Caco-2 (cell line): ENCODE measurements around the gene MAP3K13. TPM values are rescaled to one million over a fixed set of nuclear protein-coding genes. Genes with fewer than 3 reads are reported as not detected.
"Not testable (repeated sequence)": the region's sequence is repeated elsewhere in the genome, so short reads cannot be mapped to it uniquely, and the experiment has no call there.

Experiments
- BruUV-seq: library from RNA; stranded (reverse); fragments of 400-500 nt; replicated peaks from 2 replicates; lab custom pipeline; 2021; lab: Mats Ljungman, UMichigan
- CTCF ChIA-PET: fragments of 300-600 bp; sonication (Branson Sonifier 250); formaldehyde crosslinking; loops from one replicate; lab custom pipeline; 2022; ENCODE audit warnings: antibody characterized with exemption; lab: Charles Lee
- POLR2A ChIA-PET: fragments of 300-600 bp; sonication (Branson Sonifier 250); formaldehyde crosslinking; loops from one replicate; lab custom pipeline; 2022; ENCODE audit warnings: antibody characterized with exemption; lab: Charles Lee
- DNase-seq, 2 experiments: peaks; one replicate each; pipeline versions ENCODE4 v3.0.0 to v3.0.0-alpha.2; 2020 to 2022
- H3K27me3 ChIP-seq: replicated peaks from 2 replicates; pipeline ENCODE4 v1.6.0; 2011; ENCODE audit warnings: low read length; ENCODE audit not compliant: control insufficient read depth, insufficient read depth
- H3K36me3 ChIP-seq: 2 replicates; pipeline ENCODE4 v1.5.1; 2011; ENCODE audit warnings: low read length; ENCODE audit not compliant: control insufficient read depth, insufficient read depth
- H3K4me1 ChIP-seq: fragments of 250-450 bp; sonication (Bioruptor Pico); 2 replicates; pipeline ENCODE4 v1.5.1; 2020; ENCODE audit warnings: mild to moderate bottlenecking
- H3K4me3 ChIP-seq: 2 replicates; pipeline ENCODE4 v1.5.1; 2011; ENCODE audit warnings: low read depth, mild to moderate bottlenecking, control low read depth, low read length
- H3K9me3 ChIP-seq: fragments of 250-450 bp; sonication (Bioruptor Pico); 2 replicates; pipeline ENCODE4 v1.5.1; 2020; ENCODE audit warnings: mild to moderate bottlenecking, moderate library complexity
- H3K27ac Mint-ChIP-seq: one replicate; pipeline ENCODE4 v1.8.0; 2022; ENCODE audit warnings: mixed read lengths; ENCODE audit not compliant: unreplicated experiment
- H3K27me3 Mint-ChIP-seq: one replicate; pipeline ENCODE4 v1.8.0; 2022; ENCODE audit warnings: mixed read lengths; ENCODE audit not compliant: insufficient read depth, unreplicated experiment
- H3K36me3 Mint-ChIP-seq: one replicate; pipeline ENCODE4 v1.8.0; 2022; ENCODE audit warnings: mild to moderate bottlenecking, mixed read lengths; ENCODE audit not compliant: insufficient read depth, unreplicated experiment
- H3K4me1 Mint-ChIP-seq: one replicate; pipeline ENCODE4 v1.8.0; 2022; ENCODE audit warnings: low read depth, mixed read lengths; ENCODE audit not compliant: unreplicated experiment
- H3K4me3 Mint-ChIP-seq: one replicate; pipeline ENCODE4 v1.8.0; 2022; ENCODE audit warnings: mild to moderate bottlenecking, moderate library complexity, mixed read lengths; ENCODE audit not compliant: unreplicated experiment
- H3K9me3 Mint-ChIP-seq: one replicate; pipeline ENCODE4 v1.8.0; 2022; ENCODE audit warnings: mixed read lengths; ENCODE audit not compliant: unreplicated experiment
- intact Hi-C: fragments of 100-400 bp; cut with micrococcal nuclease; formaldehyde crosslinking; loops from one replicate; pipeline ENCODE4 v1.10.0; 2022; ENCODE audit not compliant: unreplicated experiment
- total RNA-seq: library from RNA; stranded (reverse); gene quantifications from 2 replicates; pipeline ENCODE4 v1.2.3, GENCODE V29; 2022
- TF ChIP-seq, protein P1 (sequence below), 2 experiments: fragments of 200-600 bp in 1 of 2; IDR thresholded peaks; 1 replicate in 1 of 2; 2 replicates in 1 of 2; pipeline versions ENCODE4 v1.5.1 to v1.8.0; 2011 to 2022; ENCODE audit warnings: antibody characterized with exemption in 1 of 2, control low read depth in 1 of 2, inconsistent platforms in 1 of 2, low read depth in 1 of 2, low read length in 1 of 2, mild to moderate bottlenecking in 1 of 2, moderate library complexity in 1 of 2; ENCODE audit not compliant: insufficient read depth in 1 of 2, severe bottlenecking in 1 of 2, unreplicated experiment in 1 of 2

MAP3K13 gene
- total RNA-seq, 1 experiment from 2014 or later = 20.1 TPM

DNA sequence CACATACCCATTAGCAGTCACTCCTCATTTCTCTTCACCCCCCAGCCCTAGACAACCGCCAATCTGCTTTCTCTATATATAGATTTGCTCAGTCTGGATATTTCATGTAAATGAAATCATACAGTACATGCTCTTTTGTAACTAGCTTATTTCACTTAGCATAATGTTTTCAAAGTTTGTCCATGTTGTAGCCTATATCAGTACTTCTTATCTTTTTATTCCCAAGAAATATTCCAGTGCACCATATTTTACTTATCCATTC is 3.1 kb downstream of the MAP3K13 start:
- TF ChIP-seq, protein P1, sequence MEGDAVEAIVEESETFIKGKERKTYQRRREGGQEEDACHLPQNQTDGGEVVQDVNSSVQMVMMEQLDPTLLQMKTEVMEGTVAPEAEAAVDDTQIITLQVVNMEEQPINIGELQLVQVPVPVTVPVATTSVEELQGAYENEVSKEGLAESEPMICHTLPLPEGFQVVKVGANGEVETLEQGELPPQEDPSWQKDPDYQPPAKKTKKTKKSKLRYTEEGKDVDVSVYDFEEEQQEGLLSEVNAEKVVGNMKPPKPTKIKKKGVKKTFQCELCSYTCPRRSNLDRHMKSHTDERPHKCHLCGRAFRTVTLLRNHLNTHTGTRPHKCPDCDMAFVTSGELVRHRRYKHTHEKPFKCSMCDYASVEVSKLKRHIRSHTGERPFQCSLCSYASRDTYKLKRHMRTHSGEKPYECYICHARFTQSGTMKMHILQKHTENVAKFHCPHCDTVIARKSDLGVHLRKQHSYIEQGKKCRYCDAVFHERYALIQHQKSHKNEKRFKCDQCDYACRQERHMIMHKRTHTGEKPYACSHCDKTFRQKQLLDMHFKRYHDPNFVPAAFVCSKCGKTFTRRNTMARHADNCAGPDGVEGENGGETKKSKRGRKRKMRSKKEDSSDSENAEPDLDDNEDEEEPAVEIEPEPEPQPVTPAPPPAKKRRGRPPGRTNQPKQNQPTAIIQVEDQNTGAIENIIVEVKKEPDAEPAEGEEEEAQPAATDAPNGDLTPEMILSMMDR (IDR thresholded peaks at IDR 0.05; ENCODE audit: insufficient read depth in 1 of 2, low read depth in 1 of 2, low read length in 1 of 2, severe bottlenecking in 1 of 2, unreplicated experiment in 1 of 2) = no peak
- H3K9me3 ChIP-seq = no peaks in the 10 kb centered on the region
- BruUV-seq = no TSS peak
- no peak overlapping the region for H3K4me3 ChIP-seq
- Mint-ChIP-seq H3K4me3 (no peak overlapping the region), H3K36me3 (peaks cover 8% of the 10 kb centered on the region), H3K27ac (no peak overlapping the region), H3K4me1 (peaks cover 40% of the 10 kb centered on the region), H3K9me3 (no peaks in the 10 kb centered on the region), H3K27me3 (no peaks in the 10 kb centered on the region)
- H3K4me1 ChIP-seq = peaks cover 6% of the 10 kb centered on the region
- no peaks in the 10 kb centered on the region for H3K36me3 ChIP-seq
- POLR2A ChIA-PET = no interaction called here
- no peaks in the 10 kb centered on the region for H3K27me3 ChIP-seq
- no peak for DNase-seq
- intact Hi-C loops = no loop called here
- CTCF ChIA-PET = no interaction called here

DNA sequence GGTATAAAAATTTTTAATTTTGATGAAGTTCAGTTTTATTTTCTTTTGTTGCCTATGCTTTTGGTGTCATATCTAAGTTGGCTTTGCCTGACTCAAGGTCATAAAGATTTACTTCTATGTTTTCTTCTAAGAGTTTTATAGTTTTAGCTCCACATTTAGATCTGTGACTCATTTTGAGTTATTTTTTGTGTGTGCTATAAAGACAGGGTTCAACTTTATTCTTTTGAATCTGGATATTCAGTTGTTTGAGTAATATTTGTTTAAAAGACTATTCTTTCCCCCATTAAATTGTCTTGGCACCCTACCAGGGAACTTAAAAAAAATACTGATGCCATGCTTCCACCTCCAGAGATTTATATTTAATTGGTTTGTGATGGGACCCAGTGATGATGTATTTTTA is 4.0 kb downstream of the MAP3K13 start:
- ChIA-PET CTCF (no interaction called here), POLR2A (no interaction called here)
- Histone ChIP-seq H3K4me3 (no peak overlapping the region), H3K27me3 (no peaks in the 10 kb centered on the region), H3K4me1 (peaks cover 15% of the 10 kb centered on the region), H3K9me3 (no peaks in the 10 kb centered on the region), H3K36me3 (no peaks in the 10 kb centered on the region)
- peaks cover 47% of the 10 kb centered on the region for H3K4me1 Mint-ChIP-seq
- H3K9me3 Mint-ChIP-seq = no peaks in the 10 kb centered on the region
- peaks cover 8% of the 10 kb centered on the region for H3K36me3 Mint-ChIP-seq
- H3K27me3 Mint-ChIP-seq = no peaks in the 10 kb centered on the region
- BruUV-seq = no TSS peak
- no peak for DNase-seq
- H3K27ac Mint-ChIP-seq = no peak overlapping the region
- H3K4me3 Mint-ChIP-seq = no peak overlapping the region
- intact Hi-C loops = no loop called here
- TF ChIP-seq, protein P1 (IDR thresholded peaks at IDR 0.05; ENCODE audit: insufficient read depth in 1 of 2, low read depth in 1 of 2, low read length in 1 of 2, severe bottlenecking in 1 of 2, unreplicated experiment in 1 of 2) = no peak

DNA sequence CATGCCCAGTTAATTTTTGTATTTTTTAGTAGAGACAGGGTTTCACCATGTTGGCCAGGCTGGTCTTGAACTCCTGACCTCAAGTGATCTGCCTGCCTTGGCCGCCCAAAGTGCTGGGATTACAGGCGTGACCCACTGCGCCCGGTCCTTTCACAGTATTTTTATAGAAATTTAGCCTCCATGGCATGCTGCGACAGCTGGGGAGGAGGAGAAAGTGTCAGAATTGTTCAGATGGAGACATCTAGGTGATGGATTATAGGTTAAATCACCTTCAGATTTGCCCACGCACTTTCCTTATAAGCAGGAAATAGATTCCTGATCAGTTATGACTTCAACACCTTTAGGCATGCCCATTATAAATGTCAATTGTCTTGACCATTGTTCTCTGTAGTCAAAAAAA is 7.4 kb downstream of the MAP3K13 start:
- H3K4me1 Mint-ChIP-seq = peaks cover 34% of the 10 kb centered on the region
- DNase-seq, H3K9me3 Mint-ChIP-seq, CTCF ChIA-PET, H3K27ac Mint-ChIP-seq, H3K9me3 ChIP-seq, H3K4me3 Mint-ChIP-seq, H3K4me3 ChIP-seq, H3K36me3 ChIP-seq, POLR2A ChIA-PET, intact Hi-C loops, H3K27me3 ChIP-seq, H3K36me3 Mint-ChIP-seq, H3K27me3 Mint-ChIP-seq, BruUV-seq: not testable (repeated sequence)
- H3K4me1 ChIP-seq = peaks cover 24% of the 10 kb centered on the region
